Transverse colon (tissue), 4 donors: ENCODE measurements around the gene SFRP2. TPM values are rescaled to one million over a fixed set of nuclear protein-coding genes. Genes with fewer than 3 reads are reported as not detected.

ENCODE experiments used
- DNase-seq: peaks from one replicate; pipeline ENCODE4 v3.0.0-alpha.2; 2019
- H3K27ac ChIP-seq, 4 donors: fragments of 200-600 bp; sonication (generic); 2 replicates each; pipeline ENCODE4 v1.5.1; 2016 to 2018; ENCODE audit warnings: inconsistent platforms in 4 of 4
- H3K27me3 ChIP-seq: fragments of 200-600 bp; sonication (generic); 2 replicates; pipeline ENCODE4 v1.5.1; 2017; ENCODE audit warnings: inconsistent platforms
- H3K36me3 ChIP-seq, 4 donors: fragments of 200-600 bp; sonication (generic); 2 replicates each; pipeline ENCODE4 v1.5.1; 2017 to 2019; ENCODE audit warnings: inconsistent platforms in 4 of 4
- H3K4me1 ChIP-seq, 4 donors: fragments of 200-600 bp; sonication (generic); 2 replicates each; pipeline ENCODE4 v1.5.1; 2017 to 2020; ENCODE audit warnings: inconsistent platforms in 4 of 4
- H3K4me3 ChIP-seq, 4 donors: fragments of 200-600 bp; sonication (generic); 1 replicate in 1 of 4; 2 replicates in 3 of 4; pipeline versions ENCODE4 v1.5.1 to v1.6.1; 2017 to 2019; ENCODE audit warnings: inconsistent platforms in 4 of 4
- H3K9me3 ChIP-seq, 2 donors: fragments of 200-600 bp; sonication (generic); 2 replicates each; pipeline ENCODE4 v1.5.1; 2017 to 2019; ENCODE audit warnings: inconsistent platforms in 2 of 2
- EP300 ChIP-seq: sonication (generic); formaldehyde crosslinking; IDR thresholded peaks from one replicate; pipeline ENCODE4 v1.6.1; 2017; ENCODE audit warnings: antibody characterized with exemption, low read depth
- POLR2A ChIP-seq: fragments of 450-650 bp; IDR thresholded peaks from one replicate; pipeline ENCODE4 v1.6.1; 2016; ENCODE audit warnings: antibody characterized with exemption, mild to moderate bottlenecking, moderate library complexity
- POLR2AphosphoS5 ChIP-seq, 3 donors: sonication (generic); formaldehyde crosslinking; IDR thresholded peaks; one replicate each; pipeline ENCODE4 v1.6.1; 2016; ENCODE audit warnings: antibody characterized with exemption in 3 of 3
- WGBS, 2 donors: methylation state at CpG; one replicate each; pipeline ENCODE4 v1.1.5; 2018; ENCODE audit warnings: low coverage in 1 of 2; 5-methylcytosine and 5-hydroxymethylcytosine counted together
- in situ Hi-C, 4 donors: fragments of 200-750 bp; cut with MboI; loops; one replicate each; pipeline versions ENCODE4 v1.15.0 to v1.15.1; 2017; ENCODE audit warnings: low sequenced_read_pairs in 3 of 4, low pct_ligation_motif_present in 1 of 4, low pct_unique_long_range_greater_than_20kb in 1 of 4
- intact Hi-C: fragments of 100-400 bp; cut with DNase I; formaldehyde crosslinking; loops from one replicate; pipeline ENCODE4 v1.15.1; 2023; ENCODE audit warnings: low total_unique reads
- total RNA-seq, 4 donors: library from RNA; depleted of rRNA; stranded (reverse); fragments of >200 nt; gene quantifications; one replicate each; pipeline ENCODE4 v1.1.0, GENCODE V29; 2016
- TF ChIP-seq, protein P1 (sequence below), 5 experiments: fragments of 200-600 bp in 3 of 5; fragments of 450-650 bp in 2 of 5; sonication (generic) in 3 of 5; IDR thresholded peaks; 1 replicate in 2 of 5; 2 replicates in 3 of 5; pipeline ENCODE4 v1.5.1; 2016 to 2017; ENCODE audit warnings: antibody characterized with exemption in 5 of 5, inconsistent platforms in 3 of 5, mild to moderate bottlenecking in 2 of 5, moderate library complexity in 1 of 5

The SFRP2 gene
- total RNA-seq, 4 donors from 2014 or later = 6.4 to 61.7 (median 15.6) TPM

DNA sequence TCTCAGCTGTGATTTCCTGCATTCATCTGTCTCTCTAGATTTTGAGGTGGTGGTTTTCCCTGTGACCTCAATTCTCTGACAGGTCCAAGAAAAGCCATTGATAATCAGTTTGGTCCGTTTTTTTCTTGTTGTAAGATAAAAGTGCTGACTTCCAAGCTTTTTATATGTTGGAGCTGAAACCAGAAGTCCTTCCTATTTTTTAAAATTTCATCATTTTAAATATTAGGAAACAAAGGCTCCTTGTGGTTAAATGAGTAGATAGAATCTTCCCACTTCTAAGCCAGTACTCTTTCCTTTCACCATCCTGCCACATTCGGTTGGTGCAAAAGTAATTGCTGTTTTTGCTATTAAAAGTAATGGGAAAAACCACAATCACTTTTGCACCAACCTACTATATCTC is 47.3 kb downstream of the SFRP2 start:
- TF ChIP-seq POLR2A (no peak), POLR2AphosphoS5 (IDR thresholded peaks at IDR 0.05) (no peak), EP300 (no peak)
- TF ChIP-seq, protein P1, sequence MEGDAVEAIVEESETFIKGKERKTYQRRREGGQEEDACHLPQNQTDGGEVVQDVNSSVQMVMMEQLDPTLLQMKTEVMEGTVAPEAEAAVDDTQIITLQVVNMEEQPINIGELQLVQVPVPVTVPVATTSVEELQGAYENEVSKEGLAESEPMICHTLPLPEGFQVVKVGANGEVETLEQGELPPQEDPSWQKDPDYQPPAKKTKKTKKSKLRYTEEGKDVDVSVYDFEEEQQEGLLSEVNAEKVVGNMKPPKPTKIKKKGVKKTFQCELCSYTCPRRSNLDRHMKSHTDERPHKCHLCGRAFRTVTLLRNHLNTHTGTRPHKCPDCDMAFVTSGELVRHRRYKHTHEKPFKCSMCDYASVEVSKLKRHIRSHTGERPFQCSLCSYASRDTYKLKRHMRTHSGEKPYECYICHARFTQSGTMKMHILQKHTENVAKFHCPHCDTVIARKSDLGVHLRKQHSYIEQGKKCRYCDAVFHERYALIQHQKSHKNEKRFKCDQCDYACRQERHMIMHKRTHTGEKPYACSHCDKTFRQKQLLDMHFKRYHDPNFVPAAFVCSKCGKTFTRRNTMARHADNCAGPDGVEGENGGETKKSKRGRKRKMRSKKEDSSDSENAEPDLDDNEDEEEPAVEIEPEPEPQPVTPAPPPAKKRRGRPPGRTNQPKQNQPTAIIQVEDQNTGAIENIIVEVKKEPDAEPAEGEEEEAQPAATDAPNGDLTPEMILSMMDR (IDR thresholded peaks at IDR 0.05) = no peak
- DNase-seq = no peak
- H3K9me3 ChIP-seq = peaks cover 0 to 2% of the 10 kb centered on the region in 2 donors
- in situ Hi-C loops (no loop called here), intact Hi-C loops (no loop called here)
- no peaks in the 10 kb centered on the region for H3K36me3 ChIP-seq
- no peaks in the 10 kb centered on the region for H3K4me1 ChIP-seq
- H3K4me3 ChIP-seq = no peak overlapping the region
- no peak overlapping the region for H3K27ac ChIP-seq
- peaks cover 4% of the 10 kb centered on the region for H3K27me3 ChIP-seq
- 64 to 82% methylated on average over 2 of the region's 2 CpGs for WGBS, 2 donors

DNA sequence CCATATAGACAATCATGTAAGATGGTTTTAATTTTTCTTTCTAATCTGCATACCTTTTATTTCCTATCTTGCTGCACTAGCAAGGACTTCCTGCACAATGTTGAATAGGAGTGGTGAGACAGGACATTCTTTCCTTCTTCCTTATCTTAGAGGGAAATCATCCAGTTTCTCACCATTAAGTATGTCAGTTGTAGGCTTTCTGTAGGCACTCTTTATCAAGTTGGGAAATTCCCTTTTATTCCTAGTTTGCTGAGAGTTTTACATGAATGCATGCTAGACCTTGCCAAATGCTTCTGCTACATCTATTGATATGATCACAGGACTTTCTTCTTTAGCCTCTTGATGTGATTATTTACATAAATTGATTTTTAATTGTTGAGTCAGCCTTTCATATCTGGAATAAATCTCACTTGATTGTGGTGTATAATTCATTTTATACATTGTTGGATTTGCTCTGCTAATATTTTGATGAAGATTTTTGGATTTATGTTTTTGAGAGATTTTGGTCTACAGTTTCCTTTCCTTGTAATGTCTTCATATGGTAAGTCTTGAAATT is 52.9 kb downstream of the SFRP2 start:
- Histone ChIP-seq H3K27me3 (peaks cover 4% of the 10 kb centered on the region), H3K9me3 (peaks cover 0 to 2% of the 10 kb centered on the region in 2 donors), H3K4me3 (no peak overlapping the region), H3K27ac (no peak overlapping the region), H3K36me3 (no peaks in the 10 kb centered on the region), H3K4me1 (no peaks in the 10 kb centered on the region)
- in situ Hi-C loops = no loop called here
- no peak for DNase-seq
- TF ChIP-seq POLR2A (no peak), EP300 (no peak), POLR2AphosphoS5 (IDR thresholded peaks at IDR 0.05) (no peak)
- TF ChIP-seq, protein P1 (IDR thresholded peaks at IDR 0.05) = no peak
- intact Hi-C loops = no loop called here

DNA sequence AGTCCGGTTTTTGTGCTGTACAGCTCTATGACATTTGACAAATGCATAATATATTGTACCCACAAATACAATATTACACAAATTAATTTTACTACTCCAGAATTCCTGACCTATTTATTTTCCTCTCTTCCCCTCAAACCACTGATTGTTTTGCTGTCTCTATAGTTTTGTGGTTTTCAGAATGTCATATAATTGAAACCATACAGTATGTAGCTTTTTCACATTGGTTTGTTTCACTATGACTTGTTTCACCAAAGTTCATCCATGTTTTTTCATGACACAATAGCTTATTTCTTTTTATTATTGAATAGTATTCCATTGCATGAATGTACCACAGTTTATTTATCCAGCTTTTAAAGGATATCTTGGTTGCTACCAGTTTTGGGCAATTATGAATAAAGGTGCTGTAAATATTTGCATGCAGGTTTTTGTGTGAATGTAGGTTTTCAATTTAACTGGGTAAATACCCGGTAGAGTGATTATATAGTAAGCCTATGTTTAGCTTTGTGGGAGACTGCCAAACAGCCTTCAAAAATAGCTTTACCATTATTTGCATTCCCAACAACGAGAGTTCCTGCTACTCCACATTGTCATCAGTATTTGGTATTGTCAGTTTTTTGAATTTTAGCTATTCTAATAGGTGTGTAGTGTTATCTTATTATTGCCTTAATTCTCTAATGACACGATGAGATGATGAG is 55.0 kb downstream of the SFRP2 start:
- Histone ChIP-seq H3K4me1 (no peaks in the 10 kb centered on the region), H3K4me3 (no peak overlapping the region), H3K9me3 (no peaks in the 10 kb centered on the region), H3K27ac (no peak overlapping the region), H3K27me3 (no peaks in the 10 kb centered on the region), H3K36me3 (no peaks in the 10 kb centered on the region)
- no peak for DNase-seq
- no peak for TF ChIP-seq POLR2A
- TF ChIP-seq POLR2AphosphoS5 (IDR thresholded peaks at IDR 0.05) = no peak
- TF ChIP-seq, protein P1 (IDR thresholded peaks at IDR 0.05) = no peak
- in situ Hi-C loops (no loop called here), intact Hi-C loops (loop anchor here (5.0 kb wide), 1 partner anchor 1013 kb away; no protein-coding TSS in a partner anchor)
- 53 to 55% methylated on average over 4 of the region's 4 CpGs for WGBS, 2 donors

DNA sequence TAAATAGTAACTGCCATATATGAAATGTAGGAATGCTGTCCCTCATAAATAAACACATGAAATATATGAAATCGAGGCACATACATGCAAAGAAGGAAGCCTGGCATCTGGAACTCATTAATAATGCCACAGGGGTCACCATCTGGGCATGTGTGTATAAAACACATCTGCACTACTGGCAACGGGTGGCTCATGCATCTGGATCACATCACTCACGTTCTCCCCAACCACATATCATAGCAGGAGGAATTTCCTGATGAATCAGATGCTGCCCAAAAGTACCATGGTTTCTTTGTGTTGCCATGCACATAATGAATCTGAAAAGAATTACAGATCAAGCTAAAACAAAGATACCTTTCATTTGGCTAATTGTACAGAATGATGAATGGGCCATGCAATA is 57.6 kb downstream of the SFRP2 start:
- H3K27ac ChIP-seq = no peak overlapping the region
- intact Hi-C loops (loop anchor here (5.0 kb wide), 1 partner anchor 1016 kb away; no protein-coding TSS in a partner anchor), in situ Hi-C loops (no loop called here)
- no peaks in the 10 kb centered on the region for H3K27me3 ChIP-seq
- H3K4me3 ChIP-seq = no peak overlapping the region
- no peaks in the 10 kb centered on the region for H3K4me1 ChIP-seq
- TF ChIP-seq POLR2AphosphoS5 (IDR thresholded peaks at IDR 0.05) = no peak
- TF ChIP-seq POLR2A = no peak
- TF ChIP-seq EP300 = no peak
- TF ChIP-seq, protein P1 (IDR thresholded peaks at IDR 0.05) = no peak
- H3K9me3 ChIP-seq = no peaks in the 10 kb centered on the region
- WGBS, 2 donors = 40 to 47% methylated on average over 3 of the region's 3 CpGs
- no peaks in the 10 kb centered on the region for H3K36me3 ChIP-seq
- DNase-seq = no peak

Other genes starting within 250 kb of the SFRP2 start
- 10 to 100 TPM in 2 of 4 donors, 1 to 10 TPM in 1, under 1 TPM in 1; 0.40 to 17.6 (median 9.1) TPM for gene TLR2, start 104.8 kb downstream of the SFRP2 start, total RNA-seq
- under 1 TPM in 1 of 4 donors, not detected in 3; 0.96 TPM for gene RNF175, start 29.1 kb downstream of the SFRP2 start, total RNA-seq